ENCODE results near the gene OR2L8.
"Not testable (repeated sequence)": the region's sequence is repeated elsewhere in the genome, so short reads cannot be mapped to it uniquely, and the experiment has no call there.

The OR2L8 gene

GRCh38 chr1:247948558-247948957, at the start of gene OR2L8:
TSS of gene OR2L8 (plus strand) at chr1:247948858. CDS start at chr1:247948858, 0 bp downstream.
- no peak for DNase-seq (ENCODE audit: low read depth in 2 of 2)

- no peak for DNase-seq (ENCODE audit: low read depth in 2 of 2)
Measured at GRCh38 chr1:247904122-247904521, 44.5 kb upstream of the OR2L8 start.

GRCh38 chr1:247905181-247905580, 43.5 kb upstream of the OR2L8 start:
- no peak for DNase-seq (ENCODE audit: low read depth in 2 of 2)

- no peak for DNase-seq (ENCODE audit: low read depth in 2 of 2)
Measured at GRCh38 chr1:247905910-247906503, 42.7 kb upstream of the OR2L8 start.

GRCh38 chr1:247906504-247907047, 42.1 kb upstream of the OR2L8 start:
- DNase-seq (ENCODE audit: low read depth in 2 of 2), result no peak

- DNase-seq (ENCODE audit: low read depth in 2 of 2), result no peak
Measured at GRCh38 chr1:247908766-247909165, 39.9 kb upstream of the OR2L8 start.

- no peak for DNase-seq (ENCODE audit: low read depth in 2 of 2)
Measured at GRCh38 chr1:247913786-247914185, 34.9 kb upstream of the OR2L8 start.

GRCh38 chr1:247914941-247915662, 33.6 kb upstream of the OR2L8 start:
- DNase-seq (ENCODE audit: low read depth in 2 of 2), result no peak

GRCh38 chr1:247919952-247920351, 28.7 kb upstream of the OR2L8 start, which contains the start of gene OR2T8:
TSS of gene OR2T8 (plus strand) at chr1:247920252. CDS start at chr1:247921018, 766 bp downstream.
- DNase-seq (ENCODE audit: low read depth in 2 of 2), result no peak

GRCh38 chr1:247923941-247924340, 24.7 kb upstream of the OR2L8 start:
- DNase-seq (ENCODE audit: low read depth in 2 of 2), result no peak

- no peak for DNase-seq (ENCODE audit: low read depth in 2 of 2)
Measured at GRCh38 chr1:247924868-247925267, 23.8 kb upstream of the OR2L8 start, which contains the start of gene OR2AJ1. TSS of gene OR2AJ1 (plus strand) at chr1:247924889. CDS start at chr1:247933769, 8,880 bp downstream.

- no peak for DNase-seq (ENCODE audit: low read depth in 2 of 2)
Measured at GRCh38 chr1:247933989-247934388, 14.7 kb upstream of the OR2L8 start.

- DNase-seq (ENCODE audit: low read depth in 2 of 2), result no peak
Measured at GRCh38 chr1:247935781-247936180, 12.9 kb upstream of the OR2L8 start.

- no peak for DNase-seq (ENCODE audit: low read depth in 2 of 2)
Measured at GRCh38 chr1:247936415-247936814, 12.2 kb upstream of the OR2L8 start.

- DNase-seq (ENCODE audit: low read depth in 2 of 2), result not testable (repeated sequence)
Measured at GRCh38 chr1:247936965-247937734, 11.5 kb upstream of the OR2L8 start.

GRCh38 chr1:247942624-247943023, 6.0 kb upstream of the OR2L8 start:
- no peak for DNase-seq (ENCODE audit: low read depth in 2 of 2)

GRCh38 chr1:247953408-247953807, 4.8 kb downstream of the OR2L8 start:
- DNase-seq (ENCODE audit: low read depth in 2 of 2), result no peak

GRCh38 chr1:247961791-247962190, 13.1 kb downstream of the OR2L8 start:
- DNase-seq (ENCODE audit: low read depth in 2 of 2), result no peak

- DNase-seq (ENCODE audit: low read depth in 2 of 2), result no peak
Measured at GRCh38 chr1:247962911-247963588, 14.4 kb downstream of the OR2L8 start.

GRCh38 chr1:247964933-247965332, 16.3 kb downstream of the OR2L8 start, which contains the start of gene OR2AK2:
TSS of gene OR2AK2 (plus strand) at chr1:247965233. CDS start at chr1:247965377, 144 bp downstream.
- DNase-seq (ENCODE audit: low read depth in 2 of 2), result no peak

- DNase-seq (ENCODE audit: low read depth in 2 of 2), result no peak
Measured at GRCh38 chr1:247966532-247967204, 18.0 kb downstream of the OR2L8 start.
